Esophagus squamous epithelium (tissue), 5 donors: ENCODE results near the gene CSAG3. TPM values are rescaled to one million over a fixed set of nuclear protein-coding genes. Genes with fewer than 3 reads are reported as not detected.
"Not testable (repeated sequence)": the region's sequence is repeated elsewhere in the genome, so short reads cannot be mapped to it uniquely, and the experiment has no call there.

Experiments used
- DNase-seq: peaks from one replicate; lab custom pipeline; 2025; lab: John Stamatoyannopoulos, UW
- H3K27ac ChIP-seq, 4 donors: fragments of 200-600 bp; sonication (generic); one replicate each; pipeline ENCODE4 v1.5.1; 2016 to 2019; ENCODE audit warnings: mild to moderate bottlenecking in 1 of 4
- H3K27me3 ChIP-seq, 4 donors: fragments of 200-600 bp; sonication (generic); 1 replicate in 3 of 4; 2 replicates in 1 of 4; pipeline versions ENCODE4 v1.5.1 to v1.6.0; 2017 to 2021; ENCODE audit warnings: antibody characterized with exemption in 1 of 4
- H3K36me3 ChIP-seq, 3 donors: fragments of 200-600 bp; sonication (generic); one replicate each; pipeline ENCODE4 v1.5.1; 2016 to 2019
- H3K4me1 ChIP-seq, 3 donors: fragments of 200-600 bp; sonication (generic); one replicate each; pipeline ENCODE4 v1.5.1; 2017 to 2019
- H3K4me3 ChIP-seq, 4 donors: fragments of 200-600 bp; sonication (generic); 1 replicate in 3 of 4; 2 replicates in 1 of 4; pipeline ENCODE4 v1.5.1; 2016 to 2019; ENCODE audit warnings: mild to moderate bottlenecking in 2 of 4, moderate library complexity in 1 of 4
- H3K9me3 ChIP-seq, 3 donors: fragments of 200-600 bp; sonication (generic); one replicate each; pipeline ENCODE4 v1.5.1; 2016 to 2019
- CTCF ChIP-seq, 6 experiments: fragments of 450-650 bp in 4 of 6; fragments of 200-600 bp in 2 of 6; sonication (generic) in 2 of 6; IDR thresholded peaks; one replicate each; pipeline ENCODE4 v1.5.1; 2016 to 2019; ENCODE audit warnings: antibody characterized with exemption in 6 of 6, mild to moderate bottlenecking in 4 of 6, moderate library complexity in 4 of 6
- POLR2A ChIP-seq, 4 donors: fragments of 450-650 bp; IDR thresholded peaks; one replicate each; pipeline ENCODE4 v1.6.1; 2017; ENCODE audit warnings: antibody characterized with exemption in 4 of 4, mild to moderate bottlenecking in 4 of 4, moderate library complexity in 3 of 4
- WGBS, 2 donors: methylation state at CpG; one replicate each; pipeline ENCODE4 v1.1.5; 2018; 5-methylcytosine and 5-hydroxymethylcytosine counted together
- intact Hi-C: fragments of 100-400 bp; cut with DNase I; formaldehyde crosslinking; loops from one replicate; pipeline ENCODE4 v1.15.0; 2022
- total RNA-seq, 4 donors: library from RNA; depleted of rRNA; stranded (reverse); fragments of >200 nt; gene quantifications; one replicate each; pipeline ENCODE4 v1.1.0, GENCODE V29; 2016
- donor health status: DM: yes; HTN: yes; CAD: no.

CSAG3 gene
- total RNA-seq, result not detected

GRCh38 chrX:152758918-152759317, at the start of gene CSAG3:
CSAG3 (plus strand) TSS chrX:152759218.
- H3K36me3 ChIP-seq, H3K4me3 ChIP-seq, intact Hi-C loops, H3K4me1 ChIP-seq, H3K27ac ChIP-seq, H3K27me3 ChIP-seq, H3K9me3 ChIP-seq, DNase-seq: not testable (repeated sequence)
- no CpG with 5 or more reads among the region's 2 CpGs for WGBS, 2 donors

- H3K4me3 ChIP-seq, DNase-seq, H3K27ac ChIP-seq, H3K36me3 ChIP-seq, intact Hi-C loops, H3K27me3 ChIP-seq, H3K9me3 ChIP-seq, H3K4me1 ChIP-seq: not testable (repeated sequence)
- WGBS, 2 donors, result no CpG with 5 or more reads among the region's 5 CpGs
Measured at GRCh38 chrX:152713195-152713594, 45.8 kb upstream of the CSAG3 start.

GRCh38 chrX:152713815-152714787, 44.9 kb upstream of the CSAG3 start, which contains the start of gene MAGEA2B:
MAGEA2B (plus strand) TSS chrX:152714628; CDS start chrX:152717107, 2,479 bp downstream.
- H3K27ac ChIP-seq, H3K4me3 ChIP-seq, H3K36me3 ChIP-seq, DNase-seq, intact Hi-C loops, H3K27me3 ChIP-seq, H3K9me3 ChIP-seq, H3K4me1 ChIP-seq: not testable (repeated sequence)
- WGBS, 2 donors, result no CpG with 5 or more reads among the region's 35 CpGs

GRCh38 chrX:152725409-152725808, 33.6 kb upstream of the CSAG3 start:
- Histone ChIP-seq H3K27me3 (no peaks in the 10 kb centered on the region), H3K36me3 (no peaks in the 10 kb centered on the region), H3K9me3 (no peaks in the 10 kb centered on the region), H3K4me1 (no peaks in the 10 kb centered on the region), H3K27ac (no peak overlapping the region), H3K4me3 (no peak overlapping the region)
- 75 to 82% methylated on average over 4 to 7 of the region's 7 CpGs for WGBS, 2 donors
- no peak for TF ChIP-seq CTCF (IDR thresholded peaks at IDR 0.05)
- no peak for TF ChIP-seq POLR2A (IDR thresholded peaks at IDR 0.05)
- no peak for DNase-seq
- intact Hi-C loops, result no loop called here

GRCh38 chrX:152733261-152733975, 25.6 kb upstream of the CSAG3 start, which contains the start of the genes CSAG1 and MAGEA12:
CSAG1 (minus strand) TSS chrX:152733721; CDS start chrX:152732460, 1,261 bp downstream.
MAGEA12 (plus strand) TSS chrX:152733757; CDS start chrX:152736162, 2,405 bp downstream.
- Histone ChIP-seq H3K27me3 (no peaks in the 10 kb centered on the region), H3K4me1 (no peaks in the 10 kb centered on the region), H3K4me3 (no peak within 1 kb of the TSS), H3K27ac (no peak within 1 kb of the TSS), H3K9me3 (no peaks in the 10 kb centered on the region), H3K36me3 (no peaks in the 10 kb centered on the region)
- no peak for DNase-seq
- WGBS, 2 donors, result 73% methylated on average over 2 of the region's 21 CpGs; no CpG with 5 or more reads in 1 of the 2 donors
- intact Hi-C loops, result no loop called here
- TF ChIP-seq POLR2A (IDR thresholded peaks at IDR 0.05), result no peak
- no peak for TF ChIP-seq CTCF (IDR thresholded peaks at IDR 0.05)

GRCh38 chrX:152734143-152734858, 24.7 kb upstream of the CSAG3 start:
- H3K4me1 ChIP-seq, H3K4me3 ChIP-seq, DNase-seq, H3K9me3 ChIP-seq, H3K27ac ChIP-seq, H3K36me3 ChIP-seq, H3K27me3 ChIP-seq, intact Hi-C loops: not testable (repeated sequence)
- 80% methylated on average over 1 of the region's 22 CpGs; no CpG with 5 or more reads in 1 of the 2 donors for WGBS, 2 donors
